ENCODE results near the gene AK4. TPM values are rescaled to one million over a fixed set of nuclear protein-coding genes. Genes with fewer than 3 reads are reported as not detected.
"Not testable (repeated sequence)": the region's sequence is repeated elsewhere in the genome, so short reads cannot be mapped to it uniquely, and the experiment has no call there.

The AK4 gene
- total RNA-seq, 1 donor from 2014 or later = 133 TPM

- Histone ChIP-seq H3K79me2 (ENCODE audit: insufficient read depth, low read length) (no peaks in the 10 kb centered on the region), H2AFZ (ENCODE audit: low read depth, low read length) (no peak overlapping the region), H3K4me1 (ENCODE audit: insufficient read depth, low read length) (no peaks in the 10 kb centered on the region), H3K4me3 (ENCODE audit: insufficient read depth, low read depth, low read length) (no peak overlapping the region), H3K36me3 (ENCODE audit: insufficient read depth, low read length) (no peaks in the 10 kb centered on the region), H3K9ac (ENCODE audit: low read length) (no peak overlapping the region), H4K20me1 (ENCODE audit: insufficient read depth, low read length) (no peaks in the 10 kb centered on the region), H3K9me3 (ENCODE audit: insufficient read depth, low read depth, low read length) (no peaks in the 10 kb centered on the region), H3K4me2 (ENCODE audit: low read length) (no peak overlapping the region), H3K27me3 (ENCODE audit: insufficient read depth, low read length) (peaks cover 4% of the 10 kb centered on the region), H3K27ac (ENCODE audit: low read depth, low read length) (no peak overlapping the region)
- no peaks in the 10 kb centered on the region for H3K9me3 Mint-ChIP-seq (ENCODE audit: unreplicated experiment)
- FAIRE-seq = no peak
- no peak for DNase-seq (ENCODE audit: low read depth)
- peaks cover 11% of the 10 kb centered on the region for H3K36me3 Mint-ChIP-seq (ENCODE audit: low read depth, unreplicated experiment)
- H3K27me3 Mint-ChIP-seq (ENCODE audit: low read depth, unreplicated experiment) = no peaks in the 10 kb centered on the region
- TF ChIP-seq CTCF (IDR thresholded peaks at IDR 0.05; ENCODE audit: insufficient read depth, low read depth, low read length) (no peak), EZH2 (IDR thresholded peaks at IDR 0.05; ENCODE audit: insufficient read depth, low read length) (no peak)
- peaks cover 5% of the 10 kb centered on the region for H3K4me1 Mint-ChIP-seq (ENCODE audit: low read depth, unreplicated experiment)
- no peak overlapping the region for H3K4me3 Mint-ChIP-seq (ENCODE audit: unreplicated experiment)
- no peak overlapping the region for H3K27ac Mint-ChIP-seq (ENCODE audit: unreplicated experiment)
Observed at GRCh38 chr1:65159801-65160523, 12.0 kb downstream of the AK4 start.

DNA sequence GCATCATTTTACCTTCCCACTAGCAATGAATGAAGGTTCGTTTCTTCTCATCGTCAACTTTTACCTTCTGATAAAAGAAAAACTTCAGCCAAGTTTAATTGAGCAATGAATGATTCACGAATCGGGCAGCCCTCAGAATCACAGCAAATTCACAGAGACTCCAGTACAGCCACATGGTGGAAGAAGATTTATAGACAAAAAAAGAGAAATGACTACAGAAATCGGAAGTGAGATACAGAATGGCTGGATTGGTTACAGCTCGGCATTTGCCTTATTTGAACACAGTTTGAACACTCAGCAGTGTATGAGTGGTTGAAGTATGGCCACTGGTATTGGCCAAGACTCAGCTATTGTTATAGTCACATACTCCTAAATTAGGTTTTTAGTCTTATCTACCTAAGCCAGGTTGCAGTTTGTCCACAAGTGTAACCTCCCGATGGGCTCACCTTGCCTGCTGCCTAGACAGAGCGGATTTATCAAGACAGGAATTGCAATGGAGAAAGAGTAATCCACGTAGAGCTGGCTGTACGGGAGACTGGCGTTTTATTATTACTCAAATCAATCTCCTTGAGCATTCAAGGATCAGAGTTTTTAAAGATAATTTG lies 15.3 kb downstream of the AK4 start:
- peaks cover 8% of the 10 kb centered on the region for H3K27me3 ChIP-seq (ENCODE audit: insufficient read depth, low read length)
- no peaks in the 10 kb centered on the region for H3K9me3 ChIP-seq (ENCODE audit: insufficient read depth, low read depth, low read length)
- H3K4me3 ChIP-seq (ENCODE audit: insufficient read depth, low read depth, low read length) = no peak overlapping the region
- no peak for TF ChIP-seq EZH2 (IDR thresholded peaks at IDR 0.05; ENCODE audit: insufficient read depth, low read length)
- no peak for TF ChIP-seq CTCF (IDR thresholded peaks at IDR 0.05; ENCODE audit: insufficient read depth, low read depth, low read length)
- Mint-ChIP-seq H3K27me3 (ENCODE audit: low read depth, unreplicated experiment) (no peaks in the 10 kb centered on the region), H3K36me3 (ENCODE audit: low read depth, unreplicated experiment) (peaks cover 11% of the 10 kb centered on the region), H3K27ac (ENCODE audit: unreplicated experiment) (no peak overlapping the region), H3K9me3 (ENCODE audit: unreplicated experiment) (no peaks in the 10 kb centered on the region), H3K4me3 (ENCODE audit: unreplicated experiment) (no peak overlapping the region), H3K4me1 (ENCODE audit: low read depth, unreplicated experiment) (peaks cover 11% of the 10 kb centered on the region)
- H3K79me2 ChIP-seq (ENCODE audit: insufficient read depth, low read length) = no peaks in the 10 kb centered on the region
- no peaks in the 10 kb centered on the region for H3K4me1 ChIP-seq (ENCODE audit: insufficient read depth, low read length)
- FAIRE-seq = no peak
- no peak overlapping the region for H3K9ac ChIP-seq (ENCODE audit: low read length)
- H3K4me2 ChIP-seq (ENCODE audit: low read length) = no peak overlapping the region
- DNase-seq (ENCODE audit: low read depth) = no peak
- H4K20me1 ChIP-seq (ENCODE audit: insufficient read depth, low read length) = no peaks in the 10 kb centered on the region
- no peak overlapping the region for H2AFZ ChIP-seq (ENCODE audit: low read depth, low read length)
- no peaks in the 10 kb centered on the region for H3K36me3 ChIP-seq (ENCODE audit: insufficient read depth, low read length)
- H3K27ac ChIP-seq (ENCODE audit: low read depth, low read length) = no peak overlapping the region

GRCh38 chr1:65164101-65164500 lies 16.1 kb downstream of the AK4 start:
- not testable (repeated sequence) for H2AFZ ChIP-seq (ENCODE audit: low read depth, low read length); H3K27ac Mint-ChIP-seq (ENCODE audit: unreplicated experiment); H3K4me2 ChIP-seq (ENCODE audit: low read length); H3K27me3 ChIP-seq (ENCODE audit: insufficient read depth, low read length); H3K4me1 ChIP-seq (ENCODE audit: insufficient read depth, low read length); H3K4me3 Mint-ChIP-seq (ENCODE audit: unreplicated experiment); FAIRE-seq; H3K27me3 Mint-ChIP-seq (ENCODE audit: low read depth, unreplicated experiment); H3K27ac ChIP-seq (ENCODE audit: low read depth, low read length); H3K4me3 ChIP-seq (ENCODE audit: insufficient read depth, low read depth, low read length); H3K9me3 Mint-ChIP-seq (ENCODE audit: unreplicated experiment); H3K79me2 ChIP-seq (ENCODE audit: insufficient read depth, low read length); H3K9ac ChIP-seq (ENCODE audit: low read length); H3K36me3 ChIP-seq (ENCODE audit: insufficient read depth, low read length); H3K9me3 ChIP-seq (ENCODE audit: insufficient read depth, low read depth, low read length); H4K20me1 ChIP-seq (ENCODE audit: insufficient read depth, low read length); DNase-seq (ENCODE audit: low read depth)
- Mint-ChIP-seq H3K36me3 (ENCODE audit: low read depth, unreplicated experiment) (peaks cover 11% of the 10 kb centered on the region), H3K4me1 (ENCODE audit: low read depth, unreplicated experiment) (peaks cover 11% of the 10 kb centered on the region)
